Skeletal muscle tissue (tissue), 4 donors: Measurements from ENCODE around the gene NAV2. TPM values are rescaled to one million over a fixed set of nuclear protein-coding genes. Genes with fewer than 3 reads are reported as not detected.
A peak's percentile ranks its signal among the peaks of the same experiment; 100 is the strongest.

Source experiments
- H3K27ac ChIP-seq: one replicate; pipeline ENCODE4 v1.7.0; 2013; ENCODE audit warnings: mild to moderate bottlenecking, low read depth, low read length, inconsistent platforms
- H3K27me3 ChIP-seq, 3 donors: one replicate each; pipeline ENCODE4 v1.7.0; 2013; ENCODE audit warnings: low read length in 3 of 3; ENCODE audit not compliant: control insufficient read depth in 3 of 3, insufficient read depth in 3 of 3
- H3K36me3 ChIP-seq, 3 donors: one replicate each; pipeline ENCODE4 v1.7.0; 2013; ENCODE audit warnings: low read length in 3 of 3; ENCODE audit not compliant: control insufficient read depth in 3 of 3, insufficient read depth in 3 of 3
- H3K4me1 ChIP-seq, 3 donors: one replicate each; pipeline ENCODE4 v1.7.0; 2013; ENCODE audit warnings: low read length in 3 of 3, mild to moderate bottlenecking in 3 of 3; ENCODE audit not compliant: control insufficient read depth in 3 of 3, insufficient read depth in 3 of 3
- H3K4me3 ChIP-seq, 3 donors: one replicate each; pipeline ENCODE4 v1.7.0; 2013; ENCODE audit warnings: low read length in 3 of 3
- H3K9ac ChIP-seq, 3 donors: one replicate each; pipeline ENCODE4 v1.7.0; 2013; ENCODE audit warnings: low read length in 3 of 3, mild to moderate bottlenecking in 3 of 3, moderate library complexity in 2 of 3, low read depth in 1 of 3
- H3K9me3 ChIP-seq, 3 donors: one replicate each; pipeline ENCODE4 v1.7.0; 2013; ENCODE audit warnings: low read length in 3 of 3; ENCODE audit not compliant: control insufficient read depth in 3 of 3
- total RNA-seq: library from RNA; depleted of rRNA; stranded (reverse); fragments of >200 nt; gene quantifications from one replicate; pipeline ENCODE4 v1.2.3, GENCODE V29; 2014
- donor health status: Osteomylitis.

Gene NAV2
- total RNA-seq, 1 donor from 2014 or later: 43.3 TPM

DNA sequence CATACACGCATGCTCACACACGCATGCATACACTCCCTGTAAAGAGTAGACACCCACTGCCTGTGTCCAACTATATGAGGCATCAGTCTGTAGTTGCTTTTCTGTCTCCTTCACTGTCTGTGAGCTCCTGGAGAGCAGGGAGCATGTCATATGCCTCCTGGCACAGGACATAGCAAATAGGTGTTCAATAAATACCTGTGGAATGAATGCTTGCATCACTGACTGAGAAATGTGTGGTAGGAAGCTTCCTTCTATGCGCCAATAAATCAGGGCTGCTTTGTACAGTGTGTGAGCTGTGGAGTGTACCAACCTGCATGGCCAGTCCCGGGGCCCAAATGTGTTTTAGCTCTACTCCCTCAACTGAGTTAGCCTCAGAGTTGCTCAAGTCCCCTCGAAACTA lies 37.2 kb upstream of the NAV2 start:
- H3K27ac ChIP-seq: no peak overlapping the region
- no peaks in the 10 kb centered on the region for H3K27me3 ChIP-seq
- H3K9me3 ChIP-seq: no peaks in the 10 kb centered on the region
- H3K9ac ChIP-seq: no peak overlapping the region
- H3K4me1 ChIP-seq: peaks cover 30 to 44% (median 37%) of the 10 kb centered on the region in 3 donors
- no peak overlapping the region for H3K4me3 ChIP-seq
- H3K36me3 ChIP-seq: no peaks in the 10 kb centered on the region

DNA sequence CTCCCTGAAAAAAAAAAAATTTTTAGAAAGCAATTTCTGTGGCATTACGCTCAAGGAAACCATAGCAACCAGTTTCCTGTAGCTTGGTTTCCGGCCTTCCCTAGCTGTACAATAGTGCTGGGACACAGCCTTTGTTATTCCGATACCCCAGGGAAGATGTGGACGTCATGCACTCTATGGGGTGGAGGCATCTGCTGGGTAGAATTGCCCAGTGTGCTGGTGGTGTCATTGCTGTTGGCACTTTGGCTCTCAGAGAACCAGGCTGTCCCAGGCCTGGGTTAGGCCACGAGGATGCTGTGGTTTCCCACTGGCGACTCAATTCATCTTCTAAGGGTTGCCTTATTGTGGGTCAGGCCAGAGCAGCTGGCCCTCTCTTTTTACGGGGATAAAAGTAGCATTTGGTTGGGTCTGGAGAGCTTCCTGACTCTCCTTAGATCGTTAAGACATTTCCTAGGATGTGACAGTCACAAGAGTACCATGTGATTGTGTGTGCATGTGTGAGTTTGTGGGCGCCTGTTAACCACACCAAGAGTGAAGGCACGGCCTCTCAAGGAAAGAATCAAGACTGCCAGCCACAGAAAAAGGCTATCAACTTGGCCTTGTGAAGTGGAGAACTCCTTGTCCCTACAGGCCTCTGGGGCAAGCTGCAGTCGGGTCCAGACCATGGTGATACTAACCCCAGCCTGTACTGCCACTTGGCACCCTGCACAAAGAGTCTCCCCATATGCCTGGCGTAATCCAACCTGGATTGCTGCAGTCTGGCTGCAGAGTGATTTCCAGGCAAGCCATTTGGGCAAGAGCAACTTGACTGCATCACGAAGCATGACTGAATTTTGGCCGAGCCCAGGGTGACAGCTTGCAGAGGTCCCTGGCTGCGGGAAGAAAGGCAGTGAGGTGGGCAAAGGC lies 35.9 kb upstream of the NAV2 start:
- no peaks in the 10 kb centered on the region for H3K9me3 ChIP-seq
- H3K4me3 ChIP-seq: no peak overlapping the region
- peaks cover 39 to 44% (median 42%) of the 10 kb centered on the region in 3 donors for H3K4me1 ChIP-seq
- H3K9ac ChIP-seq: peak overlapping the region in 1 of 3 donors; percentile 47
- H3K36me3 ChIP-seq: no peaks in the 10 kb centered on the region
- no peaks in the 10 kb centered on the region for H3K27me3 ChIP-seq
- peak overlapping the region; percentile 78 for H3K27ac ChIP-seq

DNA sequence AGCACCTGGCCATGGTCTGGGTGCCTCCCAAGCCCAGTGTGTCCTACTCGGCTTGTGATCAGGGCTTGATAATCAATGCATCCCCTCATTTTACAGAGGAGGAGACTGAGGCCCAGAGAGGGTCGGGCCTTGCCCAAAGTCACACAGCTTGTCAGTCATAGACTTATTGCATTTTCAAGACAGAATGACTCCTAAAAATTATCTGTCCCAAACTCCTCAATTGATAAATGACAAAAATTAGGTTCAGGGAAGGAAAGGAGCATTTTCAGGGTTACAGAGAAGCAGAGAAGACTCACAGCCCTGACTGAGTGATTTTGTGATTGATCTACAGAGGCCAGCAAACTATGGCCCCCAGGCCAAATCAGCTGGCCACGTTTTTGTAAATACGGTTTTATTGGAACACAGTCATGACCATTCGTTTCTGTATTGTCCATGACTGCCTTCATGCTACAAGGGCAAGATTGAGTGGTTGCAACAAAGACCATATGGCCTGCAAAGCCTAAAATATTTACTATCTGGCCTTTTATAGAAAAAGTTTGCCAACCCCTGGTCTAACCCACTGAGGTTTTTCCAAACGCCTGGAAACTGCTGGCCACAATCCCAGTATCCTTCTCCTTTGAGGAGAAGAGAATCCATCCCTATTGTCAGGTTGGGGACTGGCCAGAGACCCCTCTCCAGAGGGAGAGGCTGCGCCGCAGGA lies 35.1 kb upstream of the NAV2 start:
- H3K4me3 ChIP-seq: no peak overlapping the region
- peak overlapping the region; percentile 78 for H3K27ac ChIP-seq
- peaks cover 40 to 46% (median 44%) of the 10 kb centered on the region in 3 donors for H3K4me1 ChIP-seq
- H3K9ac ChIP-seq: no peak overlapping the region
- H3K9me3 ChIP-seq: no peaks in the 10 kb centered on the region
- H3K27me3 ChIP-seq: no peaks in the 10 kb centered on the region
- no peaks in the 10 kb centered on the region for H3K36me3 ChIP-seq

DNA sequence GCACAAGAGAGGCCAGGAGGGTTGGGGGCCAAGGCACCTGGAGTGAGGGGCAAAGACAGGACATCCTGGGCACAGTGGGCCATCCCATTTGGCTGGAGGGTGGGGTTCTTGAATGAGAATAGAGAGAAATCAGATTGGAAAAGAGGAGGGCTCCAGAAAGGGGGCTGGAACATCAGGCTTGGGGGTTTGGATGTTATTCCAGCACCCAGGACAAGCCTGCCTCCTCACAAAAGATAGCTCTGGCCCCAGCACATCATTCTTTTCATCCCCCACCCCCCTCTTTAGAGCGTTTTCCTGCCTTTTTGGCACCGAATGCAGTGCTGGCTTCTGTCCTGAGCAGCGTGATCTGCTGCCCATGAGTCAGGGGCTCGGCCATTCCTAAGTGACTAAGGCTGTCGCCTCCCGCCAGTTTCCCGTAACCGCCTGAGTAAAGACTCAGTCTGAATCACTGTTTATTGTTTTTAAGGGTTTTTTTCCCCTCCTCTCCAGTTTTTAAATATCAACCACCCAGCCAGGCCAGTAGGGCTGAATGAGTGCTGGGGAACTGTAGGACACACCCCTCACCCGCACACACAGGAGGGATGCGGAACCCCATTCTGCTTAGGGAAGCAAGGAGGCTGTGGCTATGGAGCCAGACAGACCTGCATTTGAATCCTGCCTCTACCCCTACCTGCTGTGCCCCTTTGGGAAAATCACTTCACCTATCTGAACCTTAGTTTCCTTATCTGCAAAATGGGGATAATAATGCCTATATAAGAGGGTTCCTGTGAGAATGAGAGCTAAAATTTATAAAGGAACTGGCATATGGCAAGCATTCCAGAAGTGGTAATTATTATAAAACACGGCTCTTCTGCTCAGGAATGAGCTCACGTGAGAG lies 32.4 kb upstream of the NAV2 start:
- Histone ChIP-seq H3K4me1 (peaks cover 35 to 47% (median 44%) of the 10 kb centered on the region in 3 donors), H3K36me3 (no peaks in the 10 kb centered on the region), H3K27me3 (no peaks in the 10 kb centered on the region), H3K9me3 (no peaks in the 10 kb centered on the region), H3K4me3 (no peak overlapping the region), H3K27ac (peak overlapping the region; percentile 63), H3K9ac (peak overlapping the region in 1 of 3 donors; percentile 40)

- H3K4me3 ChIP-seq: no peak overlapping the region
- peaks cover 33 to 47% (median 42%) of the 10 kb centered on the region in 3 donors for H3K4me1 ChIP-seq
- H3K9me3 ChIP-seq: no peaks in the 10 kb centered on the region
- no peak overlapping the region for H3K9ac ChIP-seq
- no peaks in the 10 kb centered on the region for H3K36me3 ChIP-seq
- H3K27me3 ChIP-seq: no peaks in the 10 kb centered on the region
- H3K27ac ChIP-seq: peak overlapping the region; percentile 63
These were observed 31.7 kb upstream of the NAV2 start for GRCh38 chr11:19680829-19681368.

DNA sequence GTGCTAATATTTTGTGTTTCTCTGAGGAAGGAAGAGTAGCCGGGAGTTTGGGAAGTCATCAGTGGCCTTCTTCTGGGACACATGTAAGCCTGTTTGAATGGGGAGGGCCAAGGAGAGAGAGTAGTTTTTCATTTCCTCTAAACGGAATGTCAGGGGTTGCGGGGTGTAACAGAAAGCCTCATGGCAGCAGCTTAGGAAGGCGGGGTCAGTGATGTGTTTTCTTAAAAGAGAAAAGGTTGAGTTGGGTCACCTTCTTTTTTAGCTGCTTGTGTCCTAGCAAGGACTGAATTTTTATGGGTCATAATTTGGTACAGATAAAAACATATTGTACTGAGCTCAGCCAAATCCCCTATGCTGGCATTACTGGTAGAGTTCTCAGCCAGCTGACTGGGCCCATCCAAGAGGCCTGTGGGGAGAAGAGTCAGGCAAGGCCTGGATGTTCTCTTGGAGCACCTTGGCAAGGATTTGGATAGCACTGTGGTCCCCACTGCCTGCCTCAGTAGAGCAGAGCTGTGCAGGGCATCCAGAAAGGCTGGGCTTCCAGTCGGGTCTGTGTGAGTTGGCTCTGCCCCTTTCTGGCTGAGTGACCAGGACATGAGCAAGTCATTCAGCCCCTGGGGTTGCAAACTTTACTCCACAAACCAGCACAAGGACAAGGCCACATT lies 29.4 kb upstream of the NAV2 start:
- H3K9ac ChIP-seq: peak overlapping the region in 2 of 3 donors; percentile 22 to 35
- no peaks in the 10 kb centered on the region for H3K36me3 ChIP-seq
- no peak overlapping the region for H3K4me3 ChIP-seq
- H3K9me3 ChIP-seq: no peaks in the 10 kb centered on the region
- H3K27me3 ChIP-seq: no peaks in the 10 kb centered on the region
- peaks cover 27 to 39% (median 34%) of the 10 kb centered on the region in 3 donors for H3K4me1 ChIP-seq
- peak overlapping the region; percentile 34 for H3K27ac ChIP-seq

DNA sequence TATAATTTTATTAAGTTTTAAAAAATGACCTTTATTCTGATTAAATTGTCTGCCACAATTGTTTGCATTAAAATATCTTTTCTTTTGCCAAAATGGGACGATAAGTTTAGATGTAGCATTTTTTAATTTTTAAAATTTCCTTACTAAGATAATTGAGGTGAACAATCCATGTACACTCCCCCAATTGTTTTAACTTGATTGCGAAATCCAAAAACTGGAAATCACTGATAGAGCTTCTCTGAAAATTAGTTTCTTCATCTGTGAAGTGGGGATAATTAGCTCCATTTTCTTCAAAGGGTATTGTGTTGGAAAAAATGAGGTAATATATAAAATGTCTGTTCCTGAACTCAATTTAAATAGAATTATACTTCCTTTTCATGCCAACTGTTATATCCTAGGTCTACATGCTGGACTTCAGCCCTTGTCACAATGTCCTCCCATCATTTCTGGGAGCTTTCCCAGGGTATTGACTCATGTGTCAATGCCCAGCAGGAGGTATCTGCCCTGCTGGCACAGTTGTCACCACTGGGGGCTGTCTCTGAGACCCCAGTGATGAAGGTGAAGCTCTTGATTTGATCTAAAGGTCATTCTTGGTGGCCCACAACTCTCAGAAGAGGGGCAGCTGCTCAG lies 28.7 kb upstream of the NAV2 start:
- peak overlapping the region in 1 of 3 donors; percentile 35 for H3K9ac ChIP-seq
- no peak overlapping the region for H3K27ac ChIP-seq
- H3K9me3 ChIP-seq: no peaks in the 10 kb centered on the region
- no peaks in the 10 kb centered on the region for H3K27me3 ChIP-seq
- no peaks in the 10 kb centered on the region for H3K36me3 ChIP-seq
- H3K4me3 ChIP-seq: no peak overlapping the region
- H3K4me1 ChIP-seq: peaks cover 29 to 43% (median 35%) of the 10 kb centered on the region in 3 donors

DNA sequence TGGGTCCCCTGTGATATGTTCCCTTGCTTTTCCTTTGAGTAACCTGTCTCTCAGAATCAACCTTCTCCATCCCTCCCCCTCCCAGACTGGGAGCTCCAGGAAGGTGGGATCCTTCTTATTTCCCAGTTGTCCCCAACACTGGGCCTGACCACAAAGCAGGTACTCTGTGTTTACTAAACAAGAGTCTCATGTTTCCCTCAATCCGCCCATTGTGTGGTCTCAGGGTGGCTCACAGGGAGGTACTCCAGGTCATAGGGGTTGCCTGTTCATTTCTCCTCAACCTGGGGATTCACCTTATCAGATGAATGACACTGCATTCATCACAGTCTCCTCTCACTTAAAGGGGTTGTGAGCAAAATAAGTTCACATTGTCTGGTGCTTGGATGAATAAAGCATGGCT lies 26.4 kb upstream of the NAV2 start:
- no peak overlapping the region for H3K9ac ChIP-seq
- H3K36me3 ChIP-seq: no peaks in the 10 kb centered on the region
- H3K27ac ChIP-seq: no peak overlapping the region
- H3K4me3 ChIP-seq: no peak overlapping the region
- H3K4me1 ChIP-seq: peaks cover 21 to 36% (median 33%) of the 10 kb centered on the region in 3 donors
- no peaks in the 10 kb centered on the region for H3K9me3 ChIP-seq
- no peaks in the 10 kb centered on the region for H3K27me3 ChIP-seq

- Histone ChIP-seq H3K36me3 (no peaks in the 10 kb centered on the region), H3K27ac (no peak overlapping the region), H3K9me3 (no peaks in the 10 kb centered on the region), H3K4me1 (peaks cover 21 to 35% (median 27%) of the 10 kb centered on the region in 3 donors), H3K27me3 (no peaks in the 10 kb centered on the region), H3K4me3 (no peak overlapping the region), H3K9ac (no peak overlapping the region)
These were observed 25.2 kb upstream of the NAV2 start for GRCh38 chr11:19687392-19687791.
